HepG2 (cell line): ENCODE results near the gene ESYT1. TPM values are rescaled to one million over a fixed set of nuclear protein-coding genes. Genes with fewer than 3 reads are reported as not detected.

Source experiments
- AGO1 ChIP-seq: fragments of 200-400 bp; formaldehyde crosslinking; IDR thresholded peaks from 2 replicates; pipeline ENCODE4 v1.6.1; 2017; ENCODE audit warnings: mild to moderate bottlenecking, low read depth, low read length, moderate library complexity; ENCODE audit not compliant: poor library complexity, severe bottlenecking
- AKAP8 ChIP-seq: sonication (generic); formaldehyde crosslinking; IDR thresholded peaks from 2 replicates; pipeline ENCODE4 v1.5.1; 2020; ENCODE audit warnings: mild to moderate bottlenecking, missing genetic modification reagents
- ARID4A ChIP-seq: sonication (generic); formaldehyde crosslinking; IDR thresholded peaks from 2 replicates; pipeline ENCODE4 v1.5.0; 2020; ENCODE audit warnings: mild to moderate bottlenecking, missing genetic modification reagents, borderline replicate concordance
- ATF1 ChIP-seq: IDR thresholded peaks from 2 replicates; pipeline ENCODE4 v1.6.1; 2016; ENCODE audit warnings: mild to moderate bottlenecking, control low read depth
- ATF2 ChIP-seq: sonication (generic); formaldehyde crosslinking; IDR thresholded peaks from 2 replicates; pipeline ENCODE4 v1.4.0; 2020; ENCODE audit warnings: missing genetic modification reagents
- DMAP1 ChIP-seq: IDR thresholded peaks from 2 replicates; pipeline ENCODE4 v1.6.1; 2016
- ERF ChIP-seq: IDR thresholded peaks from 2 replicates; pipeline ENCODE4 v1.6.1; 2018; ENCODE audit warnings: missing biosample characterization, missing genetic modification reagents
- HDAC1 ChIP-seq: sonication (generic); formaldehyde crosslinking; IDR thresholded peaks from 2 replicates; pipeline ENCODE4 v1.5.1; 2020; ENCODE audit warnings: mild to moderate bottlenecking, missing genetic modification reagents
- HMG20B ChIP-seq: conservative IDR thresholded peaks from 2 replicates; pipeline ENCODE4 v1.6.1; 2016; ENCODE audit warnings: missing genetic modification reagents, missing compliant biosample characterization
- IRX3 ChIP-seq: sonication (generic); formaldehyde crosslinking; IDR thresholded peaks from 2 replicates; pipeline ENCODE4 v1.8.1; 2023; ENCODE audit warnings: mild to moderate bottlenecking, low read depth, missing genetic modification reagents, borderline replicate concordance
- LCORL ChIP-seq, 2 experiments: fragments of 450-650 bp in 1 of 2; sonication (generic) in 1 of 2; formaldehyde crosslinking in 1 of 2; IDR thresholded peaks; 2 replicates each; pipeline versions ENCODE4 v1.5.0 to v1.6.1; 2017 to 2020; ENCODE audit warnings: antibody characterized with exemption in 1 of 2, missing genetic modification reagents in 1 of 2
- NFYB ChIP-seq: sonication (generic); formaldehyde crosslinking; IDR thresholded peaks from 2 replicates; pipeline ENCODE4 v1.4.0; 2020; ENCODE audit warnings: missing genetic modification reagents
- PHF8 ChIP-seq: sonication (generic); formaldehyde crosslinking; IDR thresholded peaks from 2 replicates; pipeline ENCODE4 v1.5.0; 2020; ENCODE audit warnings: missing genetic modification reagents
- RFXAP ChIP-seq: sonication (generic); formaldehyde crosslinking; IDR thresholded peaks from 2 replicates; pipeline ENCODE4 v1.4.0; 2020; ENCODE audit warnings: missing genetic modification reagents, borderline replicate concordance
- TSC22D2 ChIP-seq: sonication (generic); formaldehyde crosslinking; IDR thresholded peaks from 2 replicates; pipeline ENCODE4 v1.5.1; 2020; ENCODE audit warnings: missing genetic modification reagents, mild to moderate bottlenecking, borderline replicate concordance
- YEATS4 ChIP-seq: sonication (generic); formaldehyde crosslinking; IDR thresholded peaks from 2 replicates; pipeline ENCODE4 v1.4.0; 2020; ENCODE audit warnings: missing genetic modification reagents, borderline replicate concordance
- ZBTB44 ChIP-seq: sonication (generic); formaldehyde crosslinking; IDR thresholded peaks from 2 replicates; pipeline ENCODE4 v1.4.0; 2020; ENCODE audit warnings: missing genetic modification reagents
- ZNF205 ChIP-seq: IDR thresholded peaks from 2 replicates; pipeline ENCODE4 v1.6.1; 2018; ENCODE audit warnings: missing biosample characterization, missing genetic modification reagents
- ZNF253 ChIP-seq: sonication (generic); formaldehyde crosslinking; IDR thresholded peaks from 2 replicates; pipeline ENCODE4 v1.8.0; 2022; ENCODE audit warnings: mild to moderate bottlenecking, missing genetic modification reagents, borderline replicate concordance
- ZNF468 ChIP-seq: sonication (generic); formaldehyde crosslinking; IDR thresholded peaks from 2 replicates; pipeline ENCODE4 v1.8.0; 2022; ENCODE audit warnings: mild to moderate bottlenecking, moderate library complexity, missing genetic modification reagents
- polyA plus RNA-seq, 8 experiments: library from polyadenylated mRNA; depleted of rRNA in 3 of 8; stranded (reverse) in 7 of 8; unstranded in 1 of 8; fragments of >200 nt; fragmentation: Illumina TruSeq in 4 of 8; extraction: Trizol in 4 of 8; gene quantifications; 2 replicates each; pipeline versions ENCODE4 v1.2.1 to v1.2.3, GENCODE V29; 2011 to 2016; ENCODE audit warnings: low read depth in 4 of 8, missing spikeins in 1 of 8, mixed read lengths in 1 of 8; ENCODE audit not compliant: insufficient read depth in 1 of 8
- total RNA-seq, 5 experiments: library from RNA; depleted of rRNA; stranded (reverse); fragments of >200 nt; fragmentation: Illumina TruSeq; extraction: Trizol; gene quantifications; 2 replicates each; pipeline ENCODE4 v1.2.3, GENCODE V29; 2016; ENCODE audit warnings: low read depth in 1 of 5

Gene ESYT1
- total and polyA plus RNA-seq, 2 of the 13 experiments (the other 11 are each of a cell fraction or from before 2014, with no cell fraction given), result 66.9 to 71.0 TPM

GRCh38 chr12:56158029-56158925 is 30.2 kb downstream of the ESYT1 start, which contains the start of gene MYL6 (continued):
- TF ChIP-seq ATF2 (CRISPR knock-in tag), result peak; percentile 97
- TF ChIP-seq ZNF468 (CRISPR knock-in tag), result 0 out of 2 replicates have a peak, but pooled peaks have one; percentile 73
- 0 out of 2 replicates have a peak, but pooled peaks have one; percentile 5 for TF ChIP-seq IRX3 (CRISPR knock-in tag)
- TF ChIP-seq YEATS4, result peak; percentile 40
- TF ChIP-seq AGO1, result peak; percentile 87
- no peak for TF ChIP-seq LCORL (IDR thresholded peaks at IDR 0.05)
- TF ChIP-seq LCORL (CRISPR knock-in tag; IDR thresholded peaks at IDR 0.05), result peak; percentile 36; the same call in 1 of the 2 replicates
- peak; percentile 50; the same call in 1 of the 2 replicates for TF ChIP-seq TSC22D2
- no peak for TF ChIP-seq ZBTB44 (CRISPR knock-in tag)
- TF ChIP-seq ZNF253 (CRISPR knock-in tag), result peak; percentile 77; the same call in 1 of the 2 replicates
- TF ChIP-seq DMAP1, result no peak; the same call in 1 of the 2 replicates
- TF ChIP-seq RFXAP (CRISPR knock-in tag), result peak; percentile 27; the same call in 1 of the 2 replicates
- peak; percentile 21; the same call in 1 of the 2 replicates for TF ChIP-seq ERF (CRISPR knock-in tag)
- no peak for TF ChIP-seq AKAP8 (CRISPR knock-in tag)
- 0 out of 2 replicates have a peak, but pooled peaks have one; percentile 10 for TF ChIP-seq HMG20B (CRISPR knock-in tag)
- TF ChIP-seq NFYB (CRISPR knock-in tag), result peak; percentile 75
- peak; percentile 88 for TF ChIP-seq HDAC1 (CRISPR knock-in tag)
- peak; percentile 57; the same call in 1 of the 2 replicates for TF ChIP-seq ATF1
- no peak for TF ChIP-seq ZNF205 (CRISPR knock-in tag)
- TF ChIP-seq PHF8 (CRISPR knock-in tag), result peak; percentile 78
- TF ChIP-seq ARID4A (CRISPR knock-in tag), result peak; percentile 78
